Keratinocyte (primary cell): Measurements from ENCODE around the gene FBXW5. TPM values are rescaled to one million over a fixed set of nuclear protein-coding genes. Genes with fewer than 3 reads are reported as not detected.

Source experiments
- DNase-seq: peaks from one replicate; pipeline ENCODE4 v3.0.0-alpha.2; 2011; ENCODE audit warnings: low read depth, missing footprints, low spot score
- FAIRE-seq: peaks from 2 replicates; lab custom pipeline; 2011; peaks lifted over from hg19 to GRCh38; lab: Jason Lieb, UNC
- H2AFZ ChIP-seq: 2 replicates; pipeline ENCODE4 v1.6.0; 2012; ENCODE audit warnings: low read length, control low read depth, inconsistent platforms; ENCODE audit not compliant: control insufficient read depth
- H3K27ac ChIP-seq: 2 replicates; pipeline ENCODE4 v1.5.1; 2011; ENCODE audit warnings: low read length; ENCODE audit not compliant: control insufficient read depth, insufficient read depth
- H3K27me3 ChIP-seq: 3 replicates; pipeline ENCODE4 v1.6.0; 2011; ENCODE audit warnings: low read length; ENCODE audit not compliant: control insufficient read depth, insufficient read depth; ENCODE audit errors: extremely low read depth
- H3K36me3 ChIP-seq, 2 experiments: 2 replicates in 1 of 2; 3 replicates in 1 of 2; pipeline ENCODE4 v1.5.1; 2011; ENCODE audit warnings: low read length in 2 of 2, mild to moderate bottlenecking in 1 of 2; ENCODE audit not compliant: control insufficient read depth in 2 of 2, insufficient read depth in 2 of 2; ENCODE audit errors: extremely low read depth in 1 of 2
- H3K4me1 ChIP-seq: 3 replicates; pipeline ENCODE4 v1.5.1; 2011; ENCODE audit warnings: low read length; ENCODE audit not compliant: control insufficient read depth, insufficient read depth; ENCODE audit errors: extremely low read depth
- H3K4me2 ChIP-seq: 3 replicates; pipeline ENCODE4 v1.6.0; 2011; ENCODE audit warnings: low read depth, low read length; ENCODE audit not compliant: control insufficient read depth, insufficient read depth; ENCODE audit errors: extremely low read depth
- H3K4me3 ChIP-seq, 3 experiments: fragments of 200-600 bp in 1 of 3; sonication (generic) in 1 of 3; 2 replicates in 2 of 3; 3 replicates in 1 of 3; pipeline ENCODE4 v1.5.1; 2011 to 2016; ENCODE audit warnings: low read length in 3 of 3, mild to moderate bottlenecking in 3 of 3, control low read depth in 2 of 3, inconsistent platforms in 1 of 3, low read depth in 1 of 3, mixed read lengths in 1 of 3, mixed run types in 1 of 3, moderate library complexity in 1 of 3; ENCODE audit not compliant: control insufficient read depth in 2 of 3, insufficient read depth in 2 of 3; ENCODE audit errors: extremely low read depth in 1 of 3
- H3K79me2 ChIP-seq: 2 replicates; pipeline ENCODE4 v1.6.0; 2012; ENCODE audit warnings: low read length; ENCODE audit not compliant: control insufficient read depth, insufficient read depth
- H3K9ac ChIP-seq: 3 replicates; pipeline ENCODE4 v1.6.0; 2011; ENCODE audit warnings: low read length; ENCODE audit not compliant: control insufficient read depth, insufficient read depth; ENCODE audit errors: extremely low read depth
- H3K9me1 ChIP-seq: 3 replicates; pipeline ENCODE4 v1.6.0; 2011; ENCODE audit warnings: low read length; ENCODE audit not compliant: control insufficient read depth, insufficient read depth; ENCODE audit errors: extremely low read depth
- H3K9me3 ChIP-seq: 2 replicates; pipeline ENCODE4 v1.5.1; 2012; ENCODE audit warnings: low read depth, low read length; ENCODE audit not compliant: control insufficient read depth
- H4K20me1 ChIP-seq: 3 replicates; pipeline ENCODE4 v1.6.0; 2011; ENCODE audit warnings: low read length; ENCODE audit not compliant: control insufficient read depth, insufficient read depth; ENCODE audit errors: extremely low read depth
- EZH2 ChIP-seq: IDR thresholded peaks from one replicate; pipeline ENCODE4 v1.6.1; 2012; ENCODE audit warnings: inconsistent platforms, mild to moderate bottlenecking, low read length, moderate library complexity
- dilution Hi-C: fragments of 300-500 bp; cut with MboI; formaldehyde crosslinking; loops from one replicate; pipeline ENCODE4 v1.7.0; 2020; ENCODE audit warnings: low sequenced_read_pairs; ENCODE audit not compliant: extremely low pct_ligation_motif_present
- polyA plus RNA-seq, 5 experiments: library from polyadenylated mRNA; depleted of rRNA in 3 of 5; stranded (reverse) in 3 of 5; stranded (forward) in 1 of 5; unstranded in 1 of 5; fragments of >200 nt; gene quantifications; 1 replicate in 1 of 5; 2 replicates in 3 of 5; 3 replicates in 1 of 5; pipeline versions ENCODE4 v1.2.1 to v1.2.3, GENCODE V29; 2011 to 2012; ENCODE audit warnings: missing spikeins in 2 of 5, low read depth in 1 of 5, low replicate concordance in 1 of 5
- TF ChIP-seq, protein P1 (sequence below), 3 experiments: IDR thresholded peaks in 1 of 3; conservative IDR thresholded peaks in 1 of 3; optimal IDR thresholded peaks in 1 of 3; 2 replicates in 2 of 3; 3 replicates in 1 of 3; pipeline versions ENCODE3 to v1.5.1; 2011; ENCODE audit warnings: low read length in 3 of 3, mild to moderate bottlenecking in 3 of 3, moderate library complexity in 2 of 3, control low read depth in 1 of 3, inconsistent platforms in 1 of 3; ENCODE audit not compliant: insufficient read depth in 2 of 3; ENCODE audit errors: extremely low read depth in 1 of 3

FBXW5 gene
- polyA plus RNA-seq, 1 donor (not counting 4 experiments of a cell fraction or from before 2014, with no cell fraction given) = 23.0 TPM

DNA sequence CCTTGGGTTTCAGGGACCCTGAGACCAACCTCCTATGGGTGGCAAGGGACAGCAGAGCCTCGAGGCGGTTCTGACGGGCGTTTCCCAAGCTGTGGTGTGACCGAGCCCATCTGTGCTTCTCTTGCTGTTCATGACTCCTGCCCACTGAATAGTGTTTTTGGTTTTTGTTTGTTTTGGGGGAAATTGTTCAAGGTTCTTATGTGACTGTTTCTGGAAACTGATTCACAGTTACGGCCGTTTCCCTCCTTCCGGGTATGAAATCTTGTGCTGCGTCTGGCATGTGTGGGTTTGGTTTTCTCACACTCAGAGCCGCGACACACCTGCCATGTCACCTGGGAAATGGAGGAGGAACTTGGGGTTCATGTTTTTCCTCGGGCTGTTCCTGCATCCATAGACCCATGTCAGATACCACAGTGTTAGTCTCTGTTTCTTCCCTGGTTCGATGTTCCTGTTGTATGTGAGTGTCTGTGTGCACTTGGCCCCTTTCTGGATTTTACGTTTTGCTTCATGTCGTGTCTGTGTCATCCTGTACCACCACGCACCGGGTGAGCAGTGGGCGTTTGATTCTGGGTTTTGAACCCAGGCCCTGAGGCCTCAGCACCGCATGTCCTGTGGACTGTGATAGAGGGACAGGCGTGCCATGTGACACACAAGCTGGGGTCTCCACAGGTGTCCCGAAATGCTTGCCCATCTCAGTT is 28.8 kb downstream of the FBXW5 start:
- dilution Hi-C loops = no loop called here
- no peaks in the 10 kb centered on the region for H4K20me1 ChIP-seq
- no peaks in the 10 kb centered on the region for H3K4me1 ChIP-seq
- no peak overlapping the region for H3K9ac ChIP-seq
- FAIRE-seq = no peak
- H3K36me3 ChIP-seq = peaks cover 26 to 45% of the 10 kb centered on the region in 2 experiments
- DNase-seq = no peak
- TF ChIP-seq, protein P1, sequence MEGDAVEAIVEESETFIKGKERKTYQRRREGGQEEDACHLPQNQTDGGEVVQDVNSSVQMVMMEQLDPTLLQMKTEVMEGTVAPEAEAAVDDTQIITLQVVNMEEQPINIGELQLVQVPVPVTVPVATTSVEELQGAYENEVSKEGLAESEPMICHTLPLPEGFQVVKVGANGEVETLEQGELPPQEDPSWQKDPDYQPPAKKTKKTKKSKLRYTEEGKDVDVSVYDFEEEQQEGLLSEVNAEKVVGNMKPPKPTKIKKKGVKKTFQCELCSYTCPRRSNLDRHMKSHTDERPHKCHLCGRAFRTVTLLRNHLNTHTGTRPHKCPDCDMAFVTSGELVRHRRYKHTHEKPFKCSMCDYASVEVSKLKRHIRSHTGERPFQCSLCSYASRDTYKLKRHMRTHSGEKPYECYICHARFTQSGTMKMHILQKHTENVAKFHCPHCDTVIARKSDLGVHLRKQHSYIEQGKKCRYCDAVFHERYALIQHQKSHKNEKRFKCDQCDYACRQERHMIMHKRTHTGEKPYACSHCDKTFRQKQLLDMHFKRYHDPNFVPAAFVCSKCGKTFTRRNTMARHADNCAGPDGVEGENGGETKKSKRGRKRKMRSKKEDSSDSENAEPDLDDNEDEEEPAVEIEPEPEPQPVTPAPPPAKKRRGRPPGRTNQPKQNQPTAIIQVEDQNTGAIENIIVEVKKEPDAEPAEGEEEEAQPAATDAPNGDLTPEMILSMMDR (optimal IDR thresholded peaks at IDR 0.05 in 1 of 3, IDR thresholded peaks at IDR 0.05 in 1 of 3, conservative IDR thresholded peaks at IDR 0.05 in 1 of 3; ENCODE audit: extremely low read depth in 1 of 3, insufficient read depth in 2 of 3, low read length in 3 of 3) = no peak
- no peak for TF ChIP-seq EZH2
- no peak overlapping the region for H3K4me3 ChIP-seq
- H3K9me3 ChIP-seq = no peaks in the 10 kb centered on the region
- no peak overlapping the region for H2AFZ ChIP-seq
- H3K4me2 ChIP-seq = no peak overlapping the region
- no peaks in the 10 kb centered on the region for H3K27me3 ChIP-seq
- no peak overlapping the region for H3K27ac ChIP-seq
- H3K9me1 ChIP-seq = no peaks in the 10 kb centered on the region
- peaks cover 9% of the 10 kb centered on the region for H3K79me2 ChIP-seq

- DNase-seq (no peak), FAIRE-seq (no peak)
- no peaks in the 10 kb centered on the region for H3K9me1 ChIP-seq
- TF ChIP-seq EZH2 = no peak
- TF ChIP-seq, protein P1 (optimal IDR thresholded peaks at IDR 0.05 in 1 of 3, IDR thresholded peaks at IDR 0.05 in 1 of 3, conservative IDR thresholded peaks at IDR 0.05 in 1 of 3; ENCODE audit: extremely low read depth in 1 of 3, insufficient read depth in 2 of 3, low read length in 3 of 3) = no peak
- no peaks in the 10 kb centered on the region for H4K20me1 ChIP-seq
- no peak overlapping the region for H3K4me2 ChIP-seq
- peaks cover 28 to 44% of the 10 kb centered on the region in 2 experiments for H3K36me3 ChIP-seq
- dilution Hi-C loops = no loop called here
- no peaks in the 10 kb centered on the region for H3K9me3 ChIP-seq
- H3K9ac ChIP-seq = no peak overlapping the region
- H3K4me3 ChIP-seq = no peak overlapping the region
- no peaks in the 10 kb centered on the region for H3K4me1 ChIP-seq
- H3K79me2 ChIP-seq = peaks cover 9% of the 10 kb centered on the region
- H3K27me3 ChIP-seq = no peaks in the 10 kb centered on the region
- no peak overlapping the region for H3K27ac ChIP-seq
- no peak overlapping the region for H2AFZ ChIP-seq
Observed at GRCh38 chr9:136913701-136914438, 30.7 kb downstream of the FBXW5 start.
